ENCODE results near the gene SASH1.

Gene SASH1

GRCh38 chr6:148342350-148343046, at the start of gene SASH1:
TSS of gene SASH1 (plus strand) at chr6:148342838. CDS start at chr6:148343068, 230 bp downstream.
- in situ Hi-C loops (cut with MboI; ENCODE audit: low sequenced_read_pairs): no loop called here

- in situ Hi-C loops (cut with MboI; ENCODE audit: low sequenced_read_pairs): no loop called here
Observed at GRCh38 chr6:148293181-148293995, 49.2 kb upstream of the SASH1 start.

DNA sequence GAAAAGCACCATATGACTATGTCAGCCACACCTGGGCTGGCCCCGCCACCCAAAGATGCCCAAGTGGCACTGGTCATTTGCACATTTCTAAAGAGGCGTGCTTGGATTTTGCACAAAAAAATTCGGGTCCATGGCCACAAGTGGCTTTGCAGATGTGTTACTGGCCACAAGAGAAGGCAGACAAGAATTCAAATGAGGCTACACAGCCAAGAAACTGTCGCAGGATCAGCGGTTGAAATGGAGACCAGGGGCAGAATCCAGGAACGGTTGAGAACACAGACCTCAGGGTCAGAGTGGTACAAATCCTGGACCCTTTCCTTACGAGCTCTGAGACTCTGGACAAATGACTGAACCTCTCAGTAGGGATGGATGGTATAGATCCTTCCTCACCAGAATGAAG, 48.6 kb upstream of the SASH1 start:
- in situ Hi-C loops (cut with MboI; ENCODE audit: low sequenced_read_pairs): no loop called here

DNA sequence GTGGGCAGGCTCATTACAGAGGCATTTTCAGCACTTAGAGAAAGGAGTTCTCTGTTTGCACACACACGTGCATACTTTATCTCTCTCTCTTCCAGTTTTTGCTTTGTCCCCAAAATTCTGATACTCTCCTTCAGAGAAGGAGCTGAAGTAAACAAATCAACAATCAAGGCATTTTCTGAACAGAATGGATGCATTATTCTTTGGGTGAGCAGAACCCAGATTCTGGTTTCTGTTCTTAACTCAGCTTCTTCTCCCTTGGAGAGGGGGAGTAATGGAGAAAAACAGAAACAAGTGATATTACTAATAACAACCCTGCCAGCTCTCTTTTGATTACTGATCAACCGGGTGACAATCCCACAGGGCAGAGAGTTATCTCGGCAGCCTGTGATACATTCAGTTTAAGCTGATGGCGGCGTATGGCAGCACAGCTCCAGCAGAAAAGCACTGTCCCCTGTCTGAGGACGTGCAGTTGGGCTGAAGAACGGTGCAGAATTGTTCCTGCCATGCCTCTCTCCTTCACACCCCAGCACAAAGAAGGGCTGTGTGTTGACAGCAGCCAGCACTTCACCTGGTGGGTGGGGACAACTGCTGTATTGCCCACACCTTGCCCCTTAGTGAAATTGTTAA, 47.3 kb upstream of the SASH1 start:
- in situ Hi-C loops (cut with MboI; ENCODE audit: low sequenced_read_pairs): no loop called here

GRCh38 chr6:148296771-148297170, 45.9 kb upstream of the SASH1 start:
- in situ Hi-C loops (cut with MboI; ENCODE audit: low sequenced_read_pairs): no loop called here

- in situ Hi-C loops (cut with MboI; ENCODE audit: low sequenced_read_pairs): no loop called here
Observed at GRCh38 chr6:148298683-148299082, 44.0 kb upstream of the SASH1 start.

- in situ Hi-C loops (cut with MboI; ENCODE audit: low sequenced_read_pairs): no loop called here
Observed at GRCh38 chr6:148303616-148304015, 39.0 kb upstream of the SASH1 start.

GRCh38 chr6:148304976-148305375, 37.7 kb upstream of the SASH1 start:
- in situ Hi-C loops (cut with MboI; ENCODE audit: low sequenced_read_pairs): no loop called here

DNA sequence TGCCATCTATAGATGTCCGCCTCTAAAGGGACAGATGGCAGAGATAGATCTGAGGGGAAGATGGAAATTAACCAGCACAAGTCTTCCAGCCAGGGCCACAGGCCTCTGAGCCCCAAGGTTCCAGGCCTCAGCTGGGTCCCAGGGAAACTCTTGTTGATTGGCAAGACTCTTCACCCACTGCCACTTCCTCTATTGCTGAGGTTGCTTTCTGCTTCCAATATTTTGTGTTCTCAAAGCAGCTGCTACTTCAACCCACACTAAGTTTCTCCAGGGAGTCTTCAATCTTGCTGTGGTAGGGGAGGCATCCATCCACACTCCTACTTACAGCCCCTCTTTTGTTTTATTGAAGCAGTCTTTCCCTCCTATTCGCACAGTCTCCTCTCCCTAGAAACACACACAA, 36.4 kb upstream of the SASH1 start:
- in situ Hi-C loops (cut with MboI; ENCODE audit: low sequenced_read_pairs): no loop called here

DNA sequence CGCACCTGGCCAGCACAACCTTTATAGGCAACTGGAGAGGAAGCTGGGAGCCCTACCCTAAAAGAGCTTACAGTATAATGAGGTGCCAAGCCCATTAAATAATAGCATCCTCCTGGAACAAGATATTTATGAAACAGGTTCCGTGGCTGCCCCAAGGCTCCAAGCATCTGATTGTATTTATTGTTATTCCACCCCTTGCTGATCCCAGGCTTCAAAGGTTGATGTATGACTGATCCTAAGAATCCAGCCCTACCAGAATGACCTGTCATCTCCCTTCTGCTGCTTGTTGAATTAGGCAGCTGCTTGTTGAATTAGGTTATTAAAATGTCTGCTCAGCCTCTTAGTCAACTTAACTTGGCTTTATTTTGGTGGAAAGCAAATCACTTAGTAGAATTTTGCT, 35.2 kb upstream of the SASH1 start:
- in situ Hi-C loops (cut with MboI; ENCODE audit: low sequenced_read_pairs): no loop called here

- in situ Hi-C loops (cut with MboI; ENCODE audit: low sequenced_read_pairs): no loop called here
Observed at GRCh38 chr6:148309301-148309700, 33.3 kb upstream of the SASH1 start.

DNA sequence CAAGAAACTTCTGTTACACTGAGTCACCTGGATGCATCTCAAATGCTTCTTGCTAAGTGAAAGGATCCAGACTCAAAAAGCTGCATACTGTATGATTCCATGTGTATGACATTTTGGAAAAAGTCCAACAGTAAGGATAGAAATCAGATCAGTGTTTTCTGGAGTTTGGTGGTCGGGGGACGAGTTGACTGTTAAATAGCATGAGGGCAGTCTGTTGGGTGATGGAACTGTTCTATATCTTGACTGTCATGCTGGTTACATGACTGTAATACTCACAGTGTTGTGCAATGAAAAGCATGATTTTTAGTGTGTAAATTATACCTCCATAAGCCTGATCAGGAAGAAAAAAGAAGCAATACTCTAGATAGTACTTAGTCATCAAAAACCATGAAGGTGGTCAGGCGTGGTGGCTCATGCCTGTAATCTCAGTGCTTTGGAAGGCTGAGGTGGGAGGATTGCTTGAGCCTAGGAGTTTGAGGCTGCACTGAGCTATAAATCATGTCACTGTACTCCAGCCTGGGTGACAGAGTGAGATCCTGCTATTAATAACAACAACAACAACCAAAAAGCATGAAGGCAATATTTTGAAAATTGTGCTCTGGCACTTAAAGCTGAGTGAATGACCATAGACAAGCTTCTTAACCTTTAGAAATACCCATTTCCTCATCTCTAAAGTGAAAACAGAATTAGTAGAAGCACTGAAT, 30.5 kb upstream of the SASH1 start:
- in situ Hi-C loops (cut with MboI; ENCODE audit: low sequenced_read_pairs): no loop called here

- in situ Hi-C loops (cut with MboI; ENCODE audit: low sequenced_read_pairs): no loop called here
Observed at GRCh38 chr6:148313488-148313887, 29.1 kb upstream of the SASH1 start.

GRCh38 chr6:148316308-148316707, 26.3 kb upstream of the SASH1 start:
- in situ Hi-C loops (cut with MboI; ENCODE audit: low sequenced_read_pairs): no loop called here

- in situ Hi-C loops (cut with MboI; ENCODE audit: low sequenced_read_pairs): no loop called here
Observed at GRCh38 chr6:148317051-148317450, 25.6 kb upstream of the SASH1 start.

DNA sequence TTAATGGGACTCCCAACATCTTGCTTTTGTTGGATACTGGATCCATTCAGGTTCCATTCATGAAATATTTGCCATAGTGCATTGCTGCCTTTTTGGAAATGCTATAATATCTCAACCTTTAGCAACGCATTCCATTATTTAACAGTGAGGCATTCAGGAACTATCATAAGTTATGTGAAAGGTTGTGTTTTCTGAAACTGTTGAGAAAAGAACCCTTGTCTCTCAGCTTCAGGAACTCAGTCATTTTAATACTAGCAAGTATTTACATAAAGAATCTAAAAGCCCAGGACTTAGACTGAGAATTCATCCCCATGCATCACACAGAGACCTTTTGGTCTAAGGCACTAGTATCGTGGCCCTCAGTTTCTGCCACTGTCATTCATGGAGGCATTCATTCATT, 24.9 kb upstream of the SASH1 start:
- in situ Hi-C loops (cut with MboI; ENCODE audit: low sequenced_read_pairs): no loop called here

- in situ Hi-C loops (cut with MboI; ENCODE audit: low sequenced_read_pairs): no loop called here
Observed at GRCh38 chr6:148322704-148323103, 19.9 kb upstream of the SASH1 start.

DNA sequence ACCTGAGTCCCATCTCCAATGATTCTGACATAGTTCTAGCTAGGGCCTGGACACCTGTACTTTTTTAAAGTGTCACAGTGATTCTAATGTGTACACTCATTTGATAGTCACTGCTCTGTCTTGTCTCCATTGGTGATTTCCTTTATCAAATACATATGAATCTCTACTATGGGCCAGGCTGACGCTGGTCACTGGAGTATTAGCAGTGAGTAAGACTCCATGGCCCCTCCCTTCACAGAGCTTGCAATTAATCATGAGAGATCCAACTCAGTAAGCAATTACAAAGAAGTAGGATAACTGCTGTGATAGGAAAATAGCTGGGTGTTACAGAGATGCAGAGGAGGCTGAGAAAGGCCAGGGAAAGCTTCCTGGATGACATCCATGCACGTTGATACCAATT, 19.3 kb upstream of the SASH1 start:
- in situ Hi-C loops (cut with MboI; ENCODE audit: low sequenced_read_pairs): no loop called here

GRCh38 chr6:148324297-148324985, 18.2 kb upstream of the SASH1 start:
- in situ Hi-C loops (cut with MboI; ENCODE audit: low sequenced_read_pairs): no loop called here

- in situ Hi-C loops (cut with MboI; ENCODE audit: low sequenced_read_pairs): no loop called here
Observed at GRCh38 chr6:148325316-148326068, 17.1 kb upstream of the SASH1 start.
